ENCODE measurements around the gene TRA2A. TPM values are rescaled to one million over a fixed set of nuclear protein-coding genes. Genes with fewer than 3 reads are reported as not detected.

The TRA2A gene
- total and polyA plus RNA-seq, 2 donors (not counting 3 experiments of a cell fraction or from before 2014, with no cell fraction given): 55.1 to 112 TPM

DNA sequence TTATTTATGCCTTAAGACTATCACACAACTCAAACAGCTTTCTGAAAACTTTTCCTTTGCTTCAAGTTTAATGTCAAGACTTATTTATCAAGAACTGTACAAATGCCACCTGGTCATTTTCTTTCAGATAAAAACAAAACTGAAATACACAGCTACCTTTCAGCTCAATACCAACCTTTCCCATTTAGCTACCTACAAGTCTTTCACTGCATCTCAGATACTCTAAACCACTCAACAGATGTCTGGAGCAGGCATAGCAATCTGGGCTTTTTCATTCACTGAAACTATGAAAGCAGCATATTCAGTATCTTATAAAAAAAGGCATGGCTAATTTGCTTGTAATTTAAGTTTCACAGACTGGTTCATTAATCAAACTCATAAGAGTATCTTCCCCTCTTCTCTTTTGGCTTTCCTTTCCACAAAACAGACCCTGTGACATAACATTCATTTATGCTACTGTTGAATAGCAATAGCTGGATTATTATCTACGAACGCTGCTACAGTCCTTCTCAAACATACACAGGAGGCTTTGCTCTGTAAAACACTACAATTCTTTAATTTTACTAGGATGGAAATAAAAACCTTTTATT, 8.2 kb downstream of the TRA2A start:
- Histone ChIP-seq H3K27me3 (ENCODE audit: control insufficient read depth in 2 of 2, insufficient read depth in 2 of 2, low read length in 2 of 2) (no peaks in the 10 kb centered on the region), H3K4me2 (ENCODE audit: insufficient read depth, low read length) (no peak overlapping the region), H3K27ac (ENCODE audit: insufficient read depth, low read depth, low read length) (no peak overlapping the region), H3K36me3 (ENCODE audit: control insufficient read depth in 2 of 2, extremely low read depth in 1 of 2, insufficient read depth in 2 of 2, low read length in 2 of 2) (peaks cover 7 to 16% of the 10 kb centered on the region in 2 experiments), H3K9me1 (replicated peaks; ENCODE audit: control insufficient read depth, extremely low read depth, insufficient read depth, low read length) (no peaks in the 10 kb centered on the region), H3K79me2 (ENCODE audit: control insufficient read depth, insufficient read depth, low read length) (peaks cover 99% of the 10 kb centered on the region), H4K20me1 (replicated peaks; ENCODE audit: control insufficient read depth, extremely low read depth, insufficient read depth, low read length) (peaks cover 43% of the 10 kb centered on the region), H2AFZ (ENCODE audit: low read depth, low read length) (no peak overlapping the region), H3K4me1 (ENCODE audit: control insufficient read depth, extremely low read depth, insufficient read depth, low read length) (peaks cover 24% of the 10 kb centered on the region), H3K9ac (replicated peaks; ENCODE audit: extremely low read depth, insufficient read depth, low read length) (no peak overlapping the region), H3K9me3 (replicated peaks; ENCODE audit: control insufficient read depth, insufficient read depth, low read length) (no peaks in the 10 kb centered on the region), H3K4me3 (replicated peaks in 1 of 3; ENCODE audit: insufficient read depth in 1 of 3, low read depth in 1 of 3, low read length in 3 of 3) (no peak overlapping the region)
- POLR2A ChIA-PET: no interaction called here
- dilution Hi-C loops (cut with MboI; ENCODE audit: extremely low pct_ligation_motif_present, low sequenced_read_pairs): loop anchor here (25.0 kb wide), 1 partner anchor 236 kb away; the partner anchor contains the start of gene MALSU1
- TF ChIP-seq POLR2AphosphoS5 (IDR thresholded peaks at IDR 0.05; ENCODE audit: insufficient read depth, low read depth, low read length) (no peak), MYC (IDR thresholded peaks at IDR 0.05; ENCODE audit: low read depth, low read length) (no peak), FOS (IDR thresholded peaks at IDR 0.05; ENCODE audit: borderline replicate concordance, insufficient read depth, low read length) (no peak), GATA2 (IDR thresholded peaks at IDR 0.05; ENCODE audit: insufficient read depth, insufficient read length, low read depth, low read length) (no peak), EZH2 (IDR thresholded peaks at IDR 0.05; ENCODE audit: borderline replicate concordance, low read depth, low read length, severe bottlenecking) (no peak), POLR2A (IDR thresholded peaks at IDR 0.05; ENCODE audit: low read depth, low read length) (no peak), JUN (IDR thresholded peaks at IDR 0.05; ENCODE audit: borderline replicate concordance, insufficient read depth, insufficient read length, low read depth) (no peak)
- TF ChIP-seq, protein P1, sequence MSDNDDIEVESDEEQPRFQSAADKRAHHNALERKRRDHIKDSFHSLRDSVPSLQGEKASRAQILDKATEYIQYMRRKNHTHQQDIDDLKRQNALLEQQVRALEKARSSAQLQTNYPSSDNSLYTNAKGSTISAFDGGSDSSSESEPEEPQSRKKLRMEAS (IDR thresholded peaks at IDR 0.05; ENCODE audit: insufficient read depth, insufficient read length): no peak
- TF ChIP-seq, protein P2, sequence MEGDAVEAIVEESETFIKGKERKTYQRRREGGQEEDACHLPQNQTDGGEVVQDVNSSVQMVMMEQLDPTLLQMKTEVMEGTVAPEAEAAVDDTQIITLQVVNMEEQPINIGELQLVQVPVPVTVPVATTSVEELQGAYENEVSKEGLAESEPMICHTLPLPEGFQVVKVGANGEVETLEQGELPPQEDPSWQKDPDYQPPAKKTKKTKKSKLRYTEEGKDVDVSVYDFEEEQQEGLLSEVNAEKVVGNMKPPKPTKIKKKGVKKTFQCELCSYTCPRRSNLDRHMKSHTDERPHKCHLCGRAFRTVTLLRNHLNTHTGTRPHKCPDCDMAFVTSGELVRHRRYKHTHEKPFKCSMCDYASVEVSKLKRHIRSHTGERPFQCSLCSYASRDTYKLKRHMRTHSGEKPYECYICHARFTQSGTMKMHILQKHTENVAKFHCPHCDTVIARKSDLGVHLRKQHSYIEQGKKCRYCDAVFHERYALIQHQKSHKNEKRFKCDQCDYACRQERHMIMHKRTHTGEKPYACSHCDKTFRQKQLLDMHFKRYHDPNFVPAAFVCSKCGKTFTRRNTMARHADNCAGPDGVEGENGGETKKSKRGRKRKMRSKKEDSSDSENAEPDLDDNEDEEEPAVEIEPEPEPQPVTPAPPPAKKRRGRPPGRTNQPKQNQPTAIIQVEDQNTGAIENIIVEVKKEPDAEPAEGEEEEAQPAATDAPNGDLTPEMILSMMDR (IDR thresholded peaks at IDR 0.05; ENCODE audit: extremely low read depth in 1 of 2, insufficient read depth in 1 of 2, low read depth in 1 of 2, low read length in 2 of 2): no peak
- CTCF ChIA-PET: interaction anchor here (0.7 to 4.5 kb wide), 9 partner anchors 10 to 251 kb away, joined by 3 to 22 read pairs (median 4); no protein-coding TSS in a partner anchor
- FAIRE-seq (no peak), DNase-seq (ENCODE audit: low read depth, low spot score) (no peak)
- BruUV-seq (replicated peaks): no TSS peak
- intact Hi-C loops (cut with micrococcal nuclease): loop anchor here (10.0 kb wide), 1 partner anchor 339 kb away; the partner anchor contains the start of gene NUP42
